A549 (cell line): ENCODE data around the gene GLRA1.

Experiments used
- BHLHE40 ChIP-seq: IDR thresholded peaks from 2 replicates; pipeline ENCODE4 v1.6.1; 2012; ENCODE audit warnings: low read depth, low read length, inconsistent platforms
- JUN ChIP-seq, 2 experiments: fragments of >200 bp; sonication (Bioruptor Twin); formaldehyde crosslinking; IDR thresholded peaks; 2 replicates in 1 of 2; 3 replicates in 1 of 2; pipeline ENCODE4 v1.6.1; 2016 to 2017
- MAZ ChIP-seq: fragments of 150-350 bp; IDR thresholded peaks from 2 replicates; pipeline ENCODE4 v1.6.1; 2014; ENCODE audit warnings: antibody characterized with exemption, low read depth, low read length, borderline replicate concordance
- ZFP36 ChIP-seq: fragments of 450-650 bp; IDR thresholded peaks from 2 replicates; pipeline ENCODE4 v1.6.1; 2014; ENCODE audit warnings: borderline replicate concordance; ENCODE audit not compliant: partially characterized antibody
- TF ChIP-seq, protein P1 (sequence below): fragments of >200 bp; sonication (Bioruptor Twin); formaldehyde crosslinking; IDR thresholded peaks from 3 replicates; pipeline ENCODE4 v1.5.1; 2016
- TF ChIP-seq, protein P2 (sequence below): fragments of 450-650 bp; IDR thresholded peaks from 2 replicates; pipeline ENCODE4 v1.6.1; 2014; ENCODE audit warnings: antibody characterized with exemption

DNA sequence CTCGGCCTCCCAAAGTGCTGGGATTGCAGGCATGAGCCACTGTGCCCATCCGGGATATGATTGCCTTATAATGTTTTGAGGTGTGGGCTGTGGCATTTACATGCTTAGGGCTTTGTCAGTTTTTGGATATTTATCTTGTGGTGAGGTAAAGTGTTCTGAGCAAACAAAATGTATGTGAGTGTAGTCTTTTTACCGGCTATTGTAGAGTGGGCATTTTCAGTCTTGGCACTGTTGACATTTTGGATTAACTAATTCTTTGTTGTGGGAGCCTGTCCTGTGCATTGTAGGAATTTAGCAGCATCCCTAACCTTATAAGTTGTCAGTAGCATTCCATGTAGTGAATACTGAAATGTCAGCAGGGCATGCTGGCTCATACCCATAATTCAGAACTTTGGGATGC, 131.3 kb downstream of the GLRA1 start:
- TF ChIP-seq, protein P1, sequence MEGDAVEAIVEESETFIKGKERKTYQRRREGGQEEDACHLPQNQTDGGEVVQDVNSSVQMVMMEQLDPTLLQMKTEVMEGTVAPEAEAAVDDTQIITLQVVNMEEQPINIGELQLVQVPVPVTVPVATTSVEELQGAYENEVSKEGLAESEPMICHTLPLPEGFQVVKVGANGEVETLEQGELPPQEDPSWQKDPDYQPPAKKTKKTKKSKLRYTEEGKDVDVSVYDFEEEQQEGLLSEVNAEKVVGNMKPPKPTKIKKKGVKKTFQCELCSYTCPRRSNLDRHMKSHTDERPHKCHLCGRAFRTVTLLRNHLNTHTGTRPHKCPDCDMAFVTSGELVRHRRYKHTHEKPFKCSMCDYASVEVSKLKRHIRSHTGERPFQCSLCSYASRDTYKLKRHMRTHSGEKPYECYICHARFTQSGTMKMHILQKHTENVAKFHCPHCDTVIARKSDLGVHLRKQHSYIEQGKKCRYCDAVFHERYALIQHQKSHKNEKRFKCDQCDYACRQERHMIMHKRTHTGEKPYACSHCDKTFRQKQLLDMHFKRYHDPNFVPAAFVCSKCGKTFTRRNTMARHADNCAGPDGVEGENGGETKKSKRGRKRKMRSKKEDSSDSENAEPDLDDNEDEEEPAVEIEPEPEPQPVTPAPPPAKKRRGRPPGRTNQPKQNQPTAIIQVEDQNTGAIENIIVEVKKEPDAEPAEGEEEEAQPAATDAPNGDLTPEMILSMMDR, result no peak
- TF ChIP-seq MAZ, result no peak
- no peak for TF ChIP-seq JUN (IDR thresholded peaks at IDR 0.05)
- no peak for TF ChIP-seq BHLHE40
- TF ChIP-seq, protein P2, sequence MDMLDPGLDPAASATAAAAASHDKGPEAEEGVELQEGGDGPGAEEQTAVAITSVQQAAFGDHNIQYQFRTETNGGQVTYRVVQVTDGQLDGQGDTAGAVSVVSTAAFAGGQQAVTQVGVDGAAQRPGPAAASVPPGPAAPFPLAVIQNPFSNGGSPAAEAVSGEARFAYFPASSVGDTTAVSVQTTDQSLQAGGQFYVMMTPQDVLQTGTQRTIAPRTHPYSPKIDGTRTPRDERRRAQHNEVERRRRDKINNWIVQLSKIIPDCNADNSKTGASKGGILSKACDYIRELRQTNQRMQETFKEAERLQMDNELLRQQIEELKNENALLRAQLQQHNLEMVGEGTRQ, result no peak
- TF ChIP-seq ZFP36, result no peak
